ENCODE results near the gene HKDC1. TPM values are rescaled to one million over a fixed set of nuclear protein-coding genes. Genes with fewer than 3 reads are reported as not detected.
A peak's percentile ranks its signal among the peaks of the same experiment; 100 is the strongest.

The HKDC1 gene
- polyA plus RNA-seq, 2 of the 4 experiments (the other 2 are of a cell fraction), result 32.5 to 32.8 TPM

GRCh38 chr10:69232252-69232651 is 12.1 kb downstream of the HKDC1 start:
- ChIA-PET POLR2A (no interaction called here), CTCF (interaction anchor here (1.1 to 21.3 kb wide), 5 partner anchors 8 to 166 kb away, joined by 3 to 424 read pairs (median 5); no protein-coding TSS in a partner anchor)
- Histone ChIP-seq H3K4me2 (peak overlapping the region; percentile 52), H3K9me3 (no peaks in the 10 kb centered on the region), H3K4me1 (peaks cover 51% of the 10 kb centered on the region), H3K4me3 (no peak overlapping the region), H3K27ac (peak overlapping the region; percentile 49 to 68; a peak in 5 of 6 replicates)
- 35% methylated on average over 9 of the region's 9 CpGs for whole genome bisulfite sequencing (ENCODE audit: missing lambda C conversion rate)
- DNase-seq (ENCODE audit: low read depth in 1 of 2, low spot score in 1 of 2) (peak; percentile 75 to 86), FAIRE-seq (no peak), ATAC-seq (peak; percentile 87 to 95)
- TF ChIP-seq, protein P1, sequence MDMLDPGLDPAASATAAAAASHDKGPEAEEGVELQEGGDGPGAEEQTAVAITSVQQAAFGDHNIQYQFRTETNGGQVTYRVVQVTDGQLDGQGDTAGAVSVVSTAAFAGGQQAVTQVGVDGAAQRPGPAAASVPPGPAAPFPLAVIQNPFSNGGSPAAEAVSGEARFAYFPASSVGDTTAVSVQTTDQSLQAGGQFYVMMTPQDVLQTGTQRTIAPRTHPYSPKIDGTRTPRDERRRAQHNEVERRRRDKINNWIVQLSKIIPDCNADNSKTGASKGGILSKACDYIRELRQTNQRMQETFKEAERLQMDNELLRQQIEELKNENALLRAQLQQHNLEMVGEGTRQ (IDR thresholded peaks at IDR 0.05), result no peak
- no peak for TF ChIP-seq MAZ (IDR thresholded peaks at IDR 0.05; ENCODE audit: borderline replicate concordance, low read depth, low read length)
- no peak for TF ChIP-seq KDM1A (IDR thresholded peaks at IDR 0.05; ENCODE audit: low read depth)
- TF ChIP-seq, protein P2, sequence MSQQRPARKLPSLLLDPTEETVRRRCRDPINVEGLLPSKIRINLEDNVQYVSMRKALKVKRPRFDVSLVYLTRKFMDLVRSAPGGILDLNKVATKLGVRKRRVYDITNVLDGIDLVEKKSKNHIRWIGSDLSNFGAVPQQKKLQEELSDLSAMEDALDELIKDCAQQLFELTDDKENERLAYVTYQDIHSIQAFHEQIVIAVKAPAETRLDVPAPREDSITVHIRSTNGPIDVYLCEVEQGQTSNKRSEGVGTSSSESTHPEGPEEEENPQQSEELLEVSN (IDR thresholded peaks at IDR 0.05; ENCODE audit: borderline replicate concordance, low read depth), result peak; percentile 87
- no peak for TF ChIP-seq NPAS2 (CRISPR knock-in tag; IDR thresholded peaks at IDR 0.05; ENCODE audit: borderline replicate concordance)
- no peak for TF ChIP-seq NR3C1 (IDR thresholded peaks at IDR 0.05)
- TF ChIP-seq EP300 (IDR thresholded peaks at IDR 0.05), result no peak
- no peak for TF ChIP-seq BHLHE40 (IDR thresholded peaks at IDR 0.05; ENCODE audit: low read depth, low read length)
- no peak for TF ChIP-seq FOSL2 (IDR thresholded peaks at IDR 0.05)
- TF ChIP-seq FOSL2 (CRISPR knock-in tag; IDR thresholded peaks at IDR 0.05), result peak; percentile 62
- TF ChIP-seq RCOR1 (IDR thresholded peaks at IDR 0.05; ENCODE audit: low read depth, low read length), result no peak
- TF ChIP-seq HOXB5 (CRISPR knock-in tag; IDR thresholded peaks at IDR 0.05), result peak; percentile 30; the same call in 1 of the 2 replicates
- peak; percentile 57 for TF ChIP-seq MAFK (IDR thresholded peaks at IDR 0.05; ENCODE audit: partially characterized antibody)
- no peak for TF ChIP-seq CHD4 (IDR thresholded peaks at IDR 0.05; ENCODE audit: borderline replicate concordance)
- no peak for TF ChIP-seq HDAC2 (IDR thresholded peaks at IDR 0.05)
- TF ChIP-seq, protein P3, sequence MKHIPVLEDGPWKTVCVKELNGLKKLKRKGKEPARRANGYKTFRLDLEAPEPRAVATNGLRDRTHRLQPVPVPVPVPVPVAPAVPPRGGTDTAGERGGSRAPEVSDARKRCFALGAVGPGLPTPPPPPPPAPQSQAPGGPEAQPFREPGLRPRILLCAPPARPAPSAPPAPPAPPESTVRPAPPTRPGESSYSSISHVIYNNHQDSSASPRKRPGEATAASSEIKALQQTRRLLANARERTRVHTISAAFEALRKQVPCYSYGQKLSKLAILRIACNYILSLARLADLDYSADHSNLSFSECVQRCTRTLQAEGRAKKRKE (CRISPR knock-in tag; IDR thresholded peaks at IDR 0.05; ENCODE audit: low read depth), result peak; percentile 73; the same call in 1 of the 2 replicates
- no peak for TF ChIP-seq GATA3 (IDR thresholded peaks at IDR 0.05; ENCODE audit: borderline replicate concordance)
- TF ChIP-seq TP53 (CRISPR knock-in tag; IDR thresholded peaks at IDR 0.05), result no peak
- TF ChIP-seq CHD2 (IDR thresholded peaks at IDR 0.05; ENCODE audit: low read length, partially characterized antibody), result no peak
- no peak for TF ChIP-seq ESRRA (IDR thresholded peaks at IDR 0.05; ENCODE audit: borderline replicate concordance, low read length)
- TF ChIP-seq, protein P4, sequence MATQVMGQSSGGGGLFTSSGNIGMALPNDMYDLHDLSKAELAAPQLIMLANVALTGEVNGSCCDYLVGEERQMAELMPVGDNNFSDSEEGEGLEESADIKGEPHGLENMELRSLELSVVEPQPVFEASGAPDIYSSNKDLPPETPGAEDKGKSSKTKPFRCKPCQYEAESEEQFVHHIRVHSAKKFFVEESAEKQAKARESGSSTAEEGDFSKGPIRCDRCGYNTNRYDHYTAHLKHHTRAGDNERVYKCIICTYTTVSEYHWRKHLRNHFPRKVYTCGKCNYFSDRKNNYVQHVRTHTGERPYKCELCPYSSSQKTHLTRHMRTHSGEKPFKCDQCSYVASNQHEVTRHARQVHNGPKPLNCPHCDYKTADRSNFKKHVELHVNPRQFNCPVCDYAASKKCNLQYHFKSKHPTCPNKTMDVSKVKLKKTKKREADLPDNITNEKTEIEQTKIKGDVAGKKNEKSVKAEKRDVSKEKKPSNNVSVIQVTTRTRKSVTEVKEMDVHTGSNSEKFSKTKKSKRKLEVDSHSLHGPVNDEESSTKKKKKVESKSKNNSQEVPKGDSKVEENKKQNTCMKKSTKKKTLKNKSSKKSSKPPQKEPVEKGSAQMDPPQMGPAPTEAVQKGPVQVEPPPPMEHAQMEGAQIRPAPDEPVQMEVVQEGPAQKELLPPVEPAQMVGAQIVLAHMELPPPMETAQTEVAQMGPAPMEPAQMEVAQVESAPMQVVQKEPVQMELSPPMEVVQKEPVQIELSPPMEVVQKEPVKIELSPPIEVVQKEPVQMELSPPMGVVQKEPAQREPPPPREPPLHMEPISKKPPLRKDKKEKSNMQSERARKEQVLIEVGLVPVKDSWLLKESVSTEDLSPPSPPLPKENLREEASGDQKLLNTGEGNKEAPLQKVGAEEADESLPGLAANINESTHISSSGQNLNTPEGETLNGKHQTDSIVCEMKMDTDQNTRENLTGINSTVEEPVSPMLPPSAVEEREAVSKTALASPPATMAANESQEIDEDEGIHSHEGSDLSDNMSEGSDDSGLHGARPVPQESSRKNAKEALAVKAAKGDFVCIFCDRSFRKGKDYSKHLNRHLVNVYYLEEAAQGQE (IDR thresholded peaks at IDR 0.05), result no peak
- no peak for TF ChIP-seq RAD21 (conservative IDR thresholded peaks at IDR 0.05 in 1 of 2, IDR thresholded peaks at IDR 0.05 in 1 of 2)
- TF ChIP-seq EHMT2 (IDR thresholded peaks at IDR 0.05; ENCODE audit: low read depth), result no peak
- no peak for TF ChIP-seq SMC3 (IDR thresholded peaks at IDR 0.05)
- no peak for TF ChIP-seq KDM5A (IDR thresholded peaks at IDR 0.05)
- no peak for TF ChIP-seq BCL3 (IDR thresholded peaks at IDR 0.05)
- no peak for TF ChIP-seq MYC (IDR thresholded peaks at IDR 0.05; ENCODE audit: borderline replicate concordance, low read length)
- TF ChIP-seq, protein P5, sequence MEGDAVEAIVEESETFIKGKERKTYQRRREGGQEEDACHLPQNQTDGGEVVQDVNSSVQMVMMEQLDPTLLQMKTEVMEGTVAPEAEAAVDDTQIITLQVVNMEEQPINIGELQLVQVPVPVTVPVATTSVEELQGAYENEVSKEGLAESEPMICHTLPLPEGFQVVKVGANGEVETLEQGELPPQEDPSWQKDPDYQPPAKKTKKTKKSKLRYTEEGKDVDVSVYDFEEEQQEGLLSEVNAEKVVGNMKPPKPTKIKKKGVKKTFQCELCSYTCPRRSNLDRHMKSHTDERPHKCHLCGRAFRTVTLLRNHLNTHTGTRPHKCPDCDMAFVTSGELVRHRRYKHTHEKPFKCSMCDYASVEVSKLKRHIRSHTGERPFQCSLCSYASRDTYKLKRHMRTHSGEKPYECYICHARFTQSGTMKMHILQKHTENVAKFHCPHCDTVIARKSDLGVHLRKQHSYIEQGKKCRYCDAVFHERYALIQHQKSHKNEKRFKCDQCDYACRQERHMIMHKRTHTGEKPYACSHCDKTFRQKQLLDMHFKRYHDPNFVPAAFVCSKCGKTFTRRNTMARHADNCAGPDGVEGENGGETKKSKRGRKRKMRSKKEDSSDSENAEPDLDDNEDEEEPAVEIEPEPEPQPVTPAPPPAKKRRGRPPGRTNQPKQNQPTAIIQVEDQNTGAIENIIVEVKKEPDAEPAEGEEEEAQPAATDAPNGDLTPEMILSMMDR (IDR thresholded peaks at IDR 0.05), result no peak
- TF ChIP-seq ELK1 (IDR thresholded peaks at IDR 0.05; ENCODE audit: low read depth, low read length), result no peak
- TF ChIP-seq RARB (CRISPR knock-in tag; IDR thresholded peaks at IDR 0.05), result no peak
- TF ChIP-seq RFX5 (IDR thresholded peaks at IDR 0.05), result no peak
- no peak for TF ChIP-seq FOXS1 (CRISPR knock-in tag; IDR thresholded peaks at IDR 0.05)
- TF ChIP-seq HEYL (CRISPR knock-in tag; IDR thresholded peaks at IDR 0.05), result no peak
